PC-9 (cell line): ENCODE results near the gene CAPN11. TPM values are rescaled to one million over a fixed set of nuclear protein-coding genes. Genes with fewer than 3 reads are reported as not detected.
"Not testable (repeated sequence)": the region's sequence is repeated elsewhere in the genome, so short reads cannot be mapped to it uniquely, and the experiment has no call there.

Source experiments
- BruUV-seq: library from RNA; stranded (reverse); fragments of 400-500 nt; replicated peaks from 2 replicates; lab custom pipeline; 2021; lab: Mats Ljungman, UMichigan
- CTCF ChIA-PET: fragments of 300-600 bp; sonication (Branson Sonifier 250); formaldehyde crosslinking; loops from one replicate; lab custom pipeline; 2022; ENCODE audit warnings: antibody characterized with exemption; lab: Charles Lee
- POLR2A ChIA-PET: fragments of 300-600 bp; sonication (Branson Sonifier 250); formaldehyde crosslinking; loops from one replicate; lab custom pipeline; 2022; ENCODE audit warnings: antibody characterized with exemption; ENCODE audit not compliant: unreplicated experiment; lab: Charles Lee
- DNase-seq, 2 experiments: peaks; one replicate each; pipeline versions ENCODE4 v3.0.0 to v3.0.0-alpha.2; 2015 to 2022; ENCODE audit warnings: mixed read lengths in 1 of 2
- H2AFZ ChIP-seq: fragments of 200-600 bp; sonication (generic); 2 replicates; pipeline ENCODE4 v1.8.1; 2017; ENCODE audit warnings: antibody characterized with exemption
- H3F3A ChIP-seq: fragments of 200-600 bp; sonication (generic); 2 replicates; pipeline ENCODE4 v1.8.1; 2017; ENCODE audit warnings: antibody characterized with exemption, mild to moderate bottlenecking, low read depth; ENCODE audit not compliant: insufficient read depth
- H3K27ac ChIP-seq: fragments of 200-600 bp; sonication (generic); 2 replicates; pipeline ENCODE4 v1.6.1; 2016; ENCODE audit warnings: mixed run types
- H3K27me3 ChIP-seq: fragments of 200-600 bp; sonication (generic); 2 replicates; pipeline ENCODE4 v1.6.1; 2016; ENCODE audit warnings: low read depth, mixed run types; ENCODE audit not compliant: insufficient read depth
- H3K36me3 ChIP-seq: fragments of 200-600 bp; sonication (generic); 2 replicates; pipeline ENCODE4 v1.6.1; 2016; ENCODE audit warnings: low read depth, mixed run types
- H3K4me1 ChIP-seq: fragments of 200-600 bp; sonication (generic); replicated peaks from 2 replicates; pipeline ENCODE4 v1.6.1; 2016; ENCODE audit warnings: mixed run types; ENCODE audit not compliant: insufficient read depth
- H3K4me2 ChIP-seq: fragments of 200-600 bp; sonication (generic); 2 replicates; pipeline ENCODE4 v1.6.1; 2017; ENCODE audit warnings: mixed run types
- H3K4me3 ChIP-seq: fragments of 200-600 bp; sonication (generic); 2 replicates; pipeline ENCODE4 v1.6.1; 2016; ENCODE audit warnings: mixed run types
- H3K79me2 ChIP-seq: fragments of 200-600 bp; sonication (generic); 2 replicates; pipeline ENCODE4 v1.6.1; 2017; ENCODE audit warnings: low read depth, mixed run types
- H3K9me2 ChIP-seq: fragments of 200-600 bp; sonication (generic); 2 replicates; pipeline ENCODE4 v1.8.1; 2017; ENCODE audit warnings: mild to moderate bottlenecking; ENCODE audit not compliant: insufficient read depth
- H3K9me3 ChIP-seq: fragments of 200-600 bp; sonication (generic); 2 replicates; pipeline ENCODE4 v1.8.1; 2016; ENCODE audit warnings: low read depth; ENCODE audit not compliant: insufficient read depth
- H4K20me1 ChIP-seq: fragments of 200-600 bp; sonication (generic); 2 replicates; pipeline ENCODE4 v1.8.1; 2017; ENCODE audit not compliant: insufficient read depth
- CTCF ChIP-seq: fragments of 200-600 bp; sonication (generic); conservative IDR thresholded peaks from 2 replicates; pipeline ENCODE4 v1.6.1; 2017; ENCODE audit warnings: mixed run types, antibody characterized with exemption, mild to moderate bottlenecking, moderate library complexity
- EZH2 ChIP-seq: fragments of 200-600 bp; sonication (generic); IDR thresholded peaks from 2 replicates; pipeline ENCODE4 v1.8.0; 2017; ENCODE audit warnings: antibody characterized with exemption, low read depth
- intact Hi-C: fragments of 100-400 bp; cut with micrococcal nuclease; formaldehyde crosslinking; loops from one replicate; pipeline ENCODE4 v1.10.0; 2022; ENCODE audit not compliant: unreplicated experiment
- total RNA-seq: library from RNA; stranded (reverse); gene quantifications from 2 replicates; pipeline ENCODE4 v1.2.3, GENCODE V29; 2021

The CAPN11 gene
- total RNA-seq, 1 experiment from 2014 or later: not detected

GRCh38 chr6:44192428-44193041 lies 33.9 kb downstream of the CAPN11 start:
- Histone ChIP-seq H3K27ac (no peak overlapping the region), H3K4me2 (no peak overlapping the region), H3K36me3 (no peaks in the 10 kb centered on the region), H3K9me3 (no peaks in the 10 kb centered on the region), H3K4me1 (no peaks in the 10 kb centered on the region), H3F3A (peaks cover 9% of the 10 kb centered on the region; the same call in 1 of the 2 replicates), H4K20me1 (no peaks in the 10 kb centered on the region), H3K4me3 (no peak overlapping the region), H3K79me2 (no peaks in the 10 kb centered on the region), H3K9me2 (no peaks in the 10 kb centered on the region), H3K27me3 (no peaks in the 10 kb centered on the region), H2AFZ (0 out of 2 replicates have a peak overlapping the region, but pooled peaks have one; percentile 58)
- no peak for DNase-seq
- TF ChIP-seq EZH2 (no peak), CTCF (no peak)
- CTCF ChIA-PET: interaction anchor here (0.6 kb wide), 1 partner anchor 302 kb away, joined by 3 read pairs; no protein-coding TSS in a partner anchor
- BruUV-seq: no TSS peak
- intact Hi-C loops: no loop called here
- POLR2A ChIA-PET: interaction anchor here (0.5 kb wide), 1 partner anchor 27 kb away, joined by 14 read pairs; no protein-coding TSS in a partner anchor

- no peak for DNase-seq
These were observed 34.8 kb downstream of the CAPN11 start for GRCh38 chr6:44193307-44193910.

GRCh38 chr6:44194326-44194725 lies 35.7 kb downstream of the CAPN11 start:
- no peak overlapping the region for H2AFZ ChIP-seq
- H3K4me3 ChIP-seq: no peak overlapping the region
- intact Hi-C loops: no loop called here
- H3K36me3 ChIP-seq: no peaks in the 10 kb centered on the region
- no TSS peak for BruUV-seq
- no peak overlapping the region for H3K27ac ChIP-seq
- no peaks in the 10 kb centered on the region for H3K27me3 ChIP-seq
- no peak overlapping the region for H3K4me2 ChIP-seq
- H3K79me2 ChIP-seq: no peaks in the 10 kb centered on the region
- no peaks in the 10 kb centered on the region for H3K4me1 ChIP-seq
- H3K9me3 ChIP-seq: no peaks in the 10 kb centered on the region
- no peaks in the 10 kb centered on the region for H3K9me2 ChIP-seq
- POLR2A ChIA-PET: no interaction called here
- no peak for TF ChIP-seq CTCF
- TF ChIP-seq EZH2: no peak
- peaks cover 9% of the 10 kb centered on the region; the same call in 1 of the 2 replicates for H3F3A ChIP-seq
- DNase-seq: no peak
- H4K20me1 ChIP-seq: no peaks in the 10 kb centered on the region
- CTCF ChIA-PET: no interaction called here

More at GRCh38 chr6:44193307-44193910, 34.8 kb downstream of the CAPN11 start:
- TF ChIP-seq EZH2: no peak
- no peak for TF ChIP-seq CTCF
- no peaks in the 10 kb centered on the region for H3K4me1 ChIP-seq
- H3K79me2 ChIP-seq: no peaks in the 10 kb centered on the region
- H3K4me2 ChIP-seq: no peak overlapping the region
- peaks cover 9% of the 10 kb centered on the region; the same call in 1 of the 2 replicates for H3F3A ChIP-seq
- no peak overlapping the region for H3K27ac ChIP-seq
- CTCF ChIA-PET: no interaction called here
- no peaks in the 10 kb centered on the region for H3K27me3 ChIP-seq
- POLR2A ChIA-PET: no interaction called here
- no TSS peak for BruUV-seq
- H4K20me1 ChIP-seq: no peaks in the 10 kb centered on the region
- H3K9me3 ChIP-seq: no peaks in the 10 kb centered on the region
- H3K9me2 ChIP-seq: no peaks in the 10 kb centered on the region
- H3K36me3 ChIP-seq: no peaks in the 10 kb centered on the region
- intact Hi-C loops: no loop called here
- no peak overlapping the region for H2AFZ ChIP-seq
- no peak overlapping the region for H3K4me3 ChIP-seq

- BruUV-seq, H4K20me1 ChIP-seq, H3F3A ChIP-seq, H3K4me2 ChIP-seq, H3K9me3 ChIP-seq, H3K27me3 ChIP-seq, H3K9me2 ChIP-seq, H3K4me3 ChIP-seq, POLR2A ChIA-PET, H3K36me3 ChIP-seq, H3K4me1 ChIP-seq, CTCF ChIA-PET, intact Hi-C loops, H2AFZ ChIP-seq, DNase-seq, H3K27ac ChIP-seq, H3K79me2 ChIP-seq: not testable (repeated sequence)
These were observed 37.7 kb downstream of the CAPN11 start for GRCh38 chr6:44196351-44196750.
